ENCODE measurements around the gene PDE8B. TPM values are rescaled to one million over a fixed set of nuclear protein-coding genes. Genes with fewer than 3 reads are reported as not detected.

The PDE8B gene
- total RNA-seq, 4 donors from 2014 or later = 1.1 to 3.9 (median 1.5) TPM

GRCh38 chr5:77431719-77432118 is 221.2 kb downstream of the PDE8B start:
- Histone ChIP-seq H3K4me1 (peaks cover 8% of the 10 kb centered on the region), H3K36me3 (peaks cover 67% of the 10 kb centered on the region), H3K27ac (no peak overlapping the region), H3K27me3 (no peaks in the 10 kb centered on the region), H3K9me3 (no peaks in the 10 kb centered on the region), H3K4me3 (no peak overlapping the region)
- WGBS = 95% methylated on average over 1 of the region's 1 CpG
- DNase-seq (ENCODE audit: low spot score in 2 of 2) = no peak
- TF ChIP-seq EP300 (IDR thresholded peaks at IDR 0.05) (no peak), POLR2A (IDR thresholded peaks at IDR 0.05) (no peak), CTCF (IDR thresholded peaks at IDR 0.05) (no peak)

- H3K4me1 ChIP-seq = no peaks in the 10 kb centered on the region
- H3K9me3 ChIP-seq = no peaks in the 10 kb centered on the region
- H3K27ac ChIP-seq = no peak overlapping the region
- peaks cover 50% of the 10 kb centered on the region for H3K36me3 ChIP-seq
- no peaks in the 10 kb centered on the region for H3K27me3 ChIP-seq
- TF ChIP-seq POLR2A (IDR thresholded peaks at IDR 0.05) (no peak), POLR2AphosphoS5 (IDR thresholded peaks at IDR 0.05) (no peak), EP300 (IDR thresholded peaks at IDR 0.05) (no peak), CTCF (IDR thresholded peaks at IDR 0.05) (no peak)
- H3K4me3 ChIP-seq = no peak overlapping the region
- 79% methylated on average over 5 of the region's 5 CpGs for WGBS
- no peak for DNase-seq (ENCODE audit: low spot score in 2 of 2)
These were observed 226.7 kb downstream of the PDE8B start for GRCh38 chr5:77437194-77437593.

GRCh38 chr5:77438071-77438470 is 227.6 kb downstream of the PDE8B start:
- DNase-seq (ENCODE audit: low spot score in 2 of 2) = no peak
- TF ChIP-seq POLR2AphosphoS5 (IDR thresholded peaks at IDR 0.05) (no peak), EP300 (IDR thresholded peaks at IDR 0.05) (no peak)
- no peaks in the 10 kb centered on the region for H3K4me1 ChIP-seq
- peaks cover 43% of the 10 kb centered on the region for H3K36me3 ChIP-seq
- no peak overlapping the region for H3K4me3 ChIP-seq
- no peaks in the 10 kb centered on the region for H3K9me3 ChIP-seq
- no peak overlapping the region for H3K27ac ChIP-seq
- WGBS = 50% methylated on average over 3 of the region's 3 CpGs
- no peaks in the 10 kb centered on the region for H3K27me3 ChIP-seq

GRCh38 chr5:77443670-77444069 is 233.2 kb downstream of the PDE8B start:
- no peak for TF ChIP-seq POLR2AphosphoS5 (IDR thresholded peaks at IDR 0.05)
- TF ChIP-seq EP300 (IDR thresholded peaks at IDR 0.05) = no peak
- no peak for TF ChIP-seq POLR2A (IDR thresholded peaks at IDR 0.05)
- no peak for TF ChIP-seq CTCF (IDR thresholded peaks at IDR 0.05)
- Histone ChIP-seq H3K36me3 (peaks cover 45% of the 10 kb centered on the region), H3K4me3 (no peak overlapping the region), H3K9me3 (no peaks in the 10 kb centered on the region), H3K27me3 (no peaks in the 10 kb centered on the region), H3K4me1 (no peaks in the 10 kb centered on the region), H3K27ac (no peak overlapping the region)
- no peak for DNase-seq (ENCODE audit: low spot score in 2 of 2)
- WGBS = 67% methylated on average over 1 of the region's 1 CpG

- no peak for TF ChIP-seq POLR2A (IDR thresholded peaks at IDR 0.05)
- no peak for TF ChIP-seq CTCF (IDR thresholded peaks at IDR 0.05)
- no peak for TF ChIP-seq EP300 (IDR thresholded peaks at IDR 0.05)
- no peak for TF ChIP-seq POLR2AphosphoS5 (IDR thresholded peaks at IDR 0.05)
- Histone ChIP-seq H3K9me3 (no peaks in the 10 kb centered on the region), H3K4me3 (no peak overlapping the region), H3K27ac (no peak overlapping the region), H3K36me3 (peaks cover 50% of the 10 kb centered on the region), H3K27me3 (no peaks in the 10 kb centered on the region), H3K4me1 (no peaks in the 10 kb centered on the region)
- DNase-seq (ENCODE audit: low spot score in 2 of 2) = no peak
- 97% methylated on average over 1 of the region's 1 CpG for WGBS
These were observed 233.9 kb downstream of the PDE8B start for GRCh38 chr5:77444356-77444755.

GRCh38 chr5:77448831-77449230 is 238.4 kb downstream of the PDE8B start:
- Histone ChIP-seq H3K27ac (no peak overlapping the region), H3K27me3 (no peaks in the 10 kb centered on the region), H3K36me3 (peaks cover 51% of the 10 kb centered on the region), H3K9me3 (no peaks in the 10 kb centered on the region), H3K4me1 (no peaks in the 10 kb centered on the region), H3K4me3 (no peak overlapping the region)
- WGBS = 92% methylated on average over 1 of the region's 1 CpG
- TF ChIP-seq POLR2A (IDR thresholded peaks at IDR 0.05) (no peak), CTCF (IDR thresholded peaks at IDR 0.05) (no peak), POLR2AphosphoS5 (IDR thresholded peaks at IDR 0.05) (no peak), EP300 (IDR thresholded peaks at IDR 0.05) (no peak)
- no peak for DNase-seq (ENCODE audit: low spot score in 2 of 2)

All from suprapubic skin (tissue), 4 donors.